HG03432 (cell line): ENCODE results near the gene MRPS18C.
A peak's percentile ranks its signal among the peaks of the same experiment; 100 is the strongest.
"Not testable (repeated sequence)": the region's sequence is repeated elsewhere in the genome, so short reads cannot be mapped to it uniquely, and the experiment has no call there.

Source experiments
- ATAC-seq: cut with Tn5 transposase; IDR thresholded peaks from one replicate; pipeline ENCODE4 v1.9.1; 2021; ENCODE audit warnings: mild to moderate bottlenecking, moderate library complexity; ENCODE audit not compliant: unreplicated experiment

Gene MRPS18C

GRCh38 chr4:83496085-83496917, 40.4 kb downstream of the MRPS18C start:
- not testable (repeated sequence) for ATAC-seq

GRCh38 chr4:83498187-83498586, 42.3 kb downstream of the MRPS18C start:
- ATAC-seq, result no peak

GRCh38 chr4:83501671-83502070, 45.8 kb downstream of the MRPS18C start:
- not testable (repeated sequence) for ATAC-seq

GRCh38 chr4:83503974-83504373, 48.1 kb downstream of the MRPS18C start:
- no peak for ATAC-seq

- ATAC-seq, result no peak
These were observed 48.6 kb downstream of the MRPS18C start for GRCh38 chr4:83504503-83504902.

GRCh38 chr4:83504996-83505395, 49.1 kb downstream of the MRPS18C start:
- no peak for ATAC-seq

GRCh38 chr4:83509156-83509585, 53.3 kb downstream of the MRPS18C start:
- ATAC-seq, result not testable (repeated sequence)

GRCh38 chr4:83510442-83510841, 54.6 kb downstream of the MRPS18C start:
- ATAC-seq, result peak; percentile 70
